ENCODE data around the gene COPS6. TPM values are rescaled to one million over a fixed set of nuclear protein-coding genes. Genes with fewer than 3 reads are reported as not detected.

Gene COPS6
- total RNA-seq, 1 experiment from 2014 or later, result 110 TPM

DNA sequence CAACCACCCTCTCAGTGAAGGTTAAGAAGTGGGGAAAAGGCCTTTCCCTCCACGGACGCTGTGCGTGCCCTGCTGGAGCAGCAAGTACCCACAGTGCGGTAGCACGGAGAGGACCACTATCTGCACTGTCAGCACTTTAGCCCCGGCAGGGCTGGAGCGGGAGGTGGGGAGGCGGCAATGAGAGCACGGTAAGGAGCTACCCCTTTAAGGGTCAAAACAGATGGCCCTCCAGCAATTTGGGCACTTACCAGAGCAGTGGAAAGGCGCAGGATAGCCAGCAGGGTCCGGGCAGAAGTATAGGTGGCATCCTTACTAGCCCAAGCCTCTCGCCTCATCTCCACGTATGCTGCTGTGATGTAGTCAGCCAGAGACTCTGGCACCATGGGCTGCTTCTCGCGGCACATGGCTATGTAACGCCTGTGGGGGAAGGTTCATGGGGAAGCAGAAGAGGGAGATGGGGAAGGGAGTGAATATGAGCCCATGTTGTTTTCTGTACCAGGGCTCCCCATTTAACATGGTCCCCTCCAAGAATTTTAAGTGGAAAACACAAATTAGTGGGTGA is 5.2 kb downstream of the COPS6 start:
- peaks cover 91% of the 10 kb centered on the region for H3K36me3 Mint-ChIP-seq (ENCODE audit: insufficient read depth, unreplicated experiment)
- intact Hi-C loops (cut with micrococcal nuclease; ENCODE audit: unreplicated experiment), result no loop called here
- no peak overlapping the region for H3K27ac Mint-ChIP-seq (ENCODE audit: unreplicated experiment)
- no TSS peak for BruUV-seq (replicated peaks)
- CTCF ChIA-PET, result no interaction called here
- H3K4me3 Mint-ChIP-seq (ENCODE audit: low read depth, unreplicated experiment), result no peak overlapping the region
- peaks cover 22% of the 10 kb centered on the region for H3K4me1 Mint-ChIP-seq (ENCODE audit: low read depth, unreplicated experiment)
- TF ChIP-seq, protein P1, sequence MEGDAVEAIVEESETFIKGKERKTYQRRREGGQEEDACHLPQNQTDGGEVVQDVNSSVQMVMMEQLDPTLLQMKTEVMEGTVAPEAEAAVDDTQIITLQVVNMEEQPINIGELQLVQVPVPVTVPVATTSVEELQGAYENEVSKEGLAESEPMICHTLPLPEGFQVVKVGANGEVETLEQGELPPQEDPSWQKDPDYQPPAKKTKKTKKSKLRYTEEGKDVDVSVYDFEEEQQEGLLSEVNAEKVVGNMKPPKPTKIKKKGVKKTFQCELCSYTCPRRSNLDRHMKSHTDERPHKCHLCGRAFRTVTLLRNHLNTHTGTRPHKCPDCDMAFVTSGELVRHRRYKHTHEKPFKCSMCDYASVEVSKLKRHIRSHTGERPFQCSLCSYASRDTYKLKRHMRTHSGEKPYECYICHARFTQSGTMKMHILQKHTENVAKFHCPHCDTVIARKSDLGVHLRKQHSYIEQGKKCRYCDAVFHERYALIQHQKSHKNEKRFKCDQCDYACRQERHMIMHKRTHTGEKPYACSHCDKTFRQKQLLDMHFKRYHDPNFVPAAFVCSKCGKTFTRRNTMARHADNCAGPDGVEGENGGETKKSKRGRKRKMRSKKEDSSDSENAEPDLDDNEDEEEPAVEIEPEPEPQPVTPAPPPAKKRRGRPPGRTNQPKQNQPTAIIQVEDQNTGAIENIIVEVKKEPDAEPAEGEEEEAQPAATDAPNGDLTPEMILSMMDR (IDR thresholded peaks at IDR 0.05; ENCODE audit: unreplicated experiment), result no peak
- H3K27me3 Mint-ChIP-seq (ENCODE audit: unreplicated experiment), result no peaks in the 10 kb centered on the region
- H3K9me3 Mint-ChIP-seq (ENCODE audit: low read depth, unreplicated experiment), result no peaks in the 10 kb centered on the region
- DNase-seq, result no peak

DNA sequence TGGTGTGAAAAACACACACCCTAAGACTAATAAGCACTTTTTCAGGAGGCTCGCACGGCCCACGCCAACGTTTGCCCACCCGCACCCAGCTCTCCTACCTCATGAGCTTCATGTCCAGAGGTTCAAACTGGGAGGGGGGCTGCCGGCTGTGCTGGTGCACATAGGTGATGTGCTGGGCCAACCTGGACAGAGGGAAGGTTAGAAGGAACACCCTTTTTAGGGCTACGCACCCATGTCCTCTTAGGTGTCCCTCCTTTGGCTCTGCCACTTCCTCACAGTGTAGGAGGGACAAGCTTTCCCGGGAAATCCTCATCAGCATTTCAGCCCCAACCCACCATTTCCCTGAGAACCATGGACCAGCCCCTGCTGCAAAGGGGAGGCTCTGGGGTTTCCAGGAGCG is 6.5 kb downstream of the COPS6 start:
- BruUV-seq (replicated peaks), result no TSS peak
- Mint-ChIP-seq H3K4me3 (ENCODE audit: low read depth, unreplicated experiment) (no peak overlapping the region), H3K27me3 (ENCODE audit: unreplicated experiment) (no peaks in the 10 kb centered on the region), H3K27ac (ENCODE audit: unreplicated experiment) (no peak overlapping the region), H3K36me3 (ENCODE audit: insufficient read depth, unreplicated experiment) (peaks cover 93% of the 10 kb centered on the region), H3K9me3 (ENCODE audit: low read depth, unreplicated experiment) (no peaks in the 10 kb centered on the region), H3K4me1 (ENCODE audit: low read depth, unreplicated experiment) (peaks cover 14% of the 10 kb centered on the region)
- DNase-seq, result no peak
- CTCF ChIA-PET, result no interaction called here
- intact Hi-C loops (cut with micrococcal nuclease; ENCODE audit: unreplicated experiment), result no loop called here
- TF ChIP-seq, protein P1 (IDR thresholded peaks at IDR 0.05; ENCODE audit: unreplicated experiment), result no peak

DNA sequence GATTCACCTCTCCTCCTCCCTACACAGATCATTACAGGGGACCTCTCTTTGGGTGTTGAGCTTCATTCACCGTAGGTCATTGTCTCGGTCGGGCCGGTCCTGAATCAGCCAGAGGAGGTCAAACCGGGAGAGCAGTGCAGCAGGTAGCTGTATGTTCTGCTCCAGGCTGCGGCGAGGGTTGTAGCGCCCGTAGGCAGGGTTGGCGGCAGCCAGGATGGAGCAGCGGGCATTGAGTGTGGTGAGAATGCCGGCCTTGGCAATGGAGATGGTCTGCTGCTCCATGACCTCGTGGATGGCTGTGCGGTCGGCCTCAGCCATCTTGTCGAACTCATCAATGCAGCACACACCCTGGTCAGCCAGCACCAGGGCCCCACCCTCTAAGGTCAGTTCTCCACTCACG is 6.9 kb downstream of the COPS6 start:
- no peak overlapping the region for H3K27ac Mint-ChIP-seq (ENCODE audit: unreplicated experiment)
- no peak overlapping the region for H3K4me3 Mint-ChIP-seq (ENCODE audit: low read depth, unreplicated experiment)
- no peaks in the 10 kb centered on the region for H3K9me3 Mint-ChIP-seq (ENCODE audit: low read depth, unreplicated experiment)
- no peaks in the 10 kb centered on the region for H3K27me3 Mint-ChIP-seq (ENCODE audit: unreplicated experiment)
- no TSS peak for BruUV-seq (replicated peaks)
- TF ChIP-seq, protein P1 (IDR thresholded peaks at IDR 0.05; ENCODE audit: unreplicated experiment), result no peak
- H3K4me1 Mint-ChIP-seq (ENCODE audit: low read depth, unreplicated experiment), result peaks cover 14% of the 10 kb centered on the region
- CTCF ChIA-PET, result no interaction called here
- H3K36me3 Mint-ChIP-seq (ENCODE audit: insufficient read depth, unreplicated experiment), result peaks cover 93% of the 10 kb centered on the region
- no peak for DNase-seq
- intact Hi-C loops (cut with micrococcal nuclease; ENCODE audit: unreplicated experiment), result no loop called here

DNA sequence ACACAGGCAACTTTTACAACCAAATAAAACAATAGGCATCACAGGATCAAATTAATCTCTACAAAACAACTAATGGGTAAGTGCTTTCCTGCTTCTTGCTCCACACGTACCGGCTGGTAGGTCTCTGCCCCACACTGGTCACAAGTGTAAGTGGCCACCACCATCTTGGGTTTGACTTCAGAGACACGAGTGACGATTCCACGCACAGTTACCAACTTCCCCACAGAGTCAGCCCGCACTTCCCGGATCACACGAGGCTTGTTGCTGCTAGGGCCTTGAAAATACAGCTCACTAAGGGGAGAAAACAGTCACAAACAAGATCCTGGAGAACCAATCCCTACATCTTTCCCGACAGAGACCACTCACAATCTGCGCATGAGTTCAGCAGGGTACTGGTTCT is 10.1 kb downstream of the COPS6 start:
- Mint-ChIP-seq H3K27me3 (ENCODE audit: unreplicated experiment) (no peaks in the 10 kb centered on the region), H3K4me3 (ENCODE audit: low read depth, unreplicated experiment) (peak overlapping the region; percentile 90), H3K9me3 (ENCODE audit: low read depth, unreplicated experiment) (no peaks in the 10 kb centered on the region), H3K4me1 (ENCODE audit: low read depth, unreplicated experiment) (peaks cover 14% of the 10 kb centered on the region), H3K27ac (ENCODE audit: unreplicated experiment) (peak overlapping the region; percentile 23), H3K36me3 (ENCODE audit: insufficient read depth, unreplicated experiment) (peaks cover 90% of the 10 kb centered on the region)
- TF ChIP-seq, protein P1 (IDR thresholded peaks at IDR 0.05; ENCODE audit: unreplicated experiment), result no peak
- CTCF ChIA-PET, result no interaction called here
- intact Hi-C loops (cut with micrococcal nuclease; ENCODE audit: unreplicated experiment), result no loop called here
- no peak for DNase-seq
- no TSS peak for BruUV-seq (replicated peaks)
